Karpas-422 (cell line): ENCODE measurements around the gene TSTD1. TPM values are rescaled to one million over a fixed set of nuclear protein-coding genes. Genes with fewer than 3 reads are reported as not detected.
A peak's percentile ranks its signal among the peaks of the same experiment; 100 is the strongest.
"Not testable (repeated sequence)": the region's sequence is repeated elsewhere in the genome, so short reads cannot be mapped to it uniquely, and the experiment has no call there.

Experiments used
- DNase-seq: peaks from one replicate; pipeline ENCODE4 v3.0.0-alpha.2; 2015
- H2AFZ ChIP-seq: fragments of 200-600 bp; sonication (generic); 2 replicates; pipeline ENCODE4 v1.6.1; 2014; ENCODE audit warnings: antibody characterized with exemption, low read length, mixed read lengths
- H3K27ac ChIP-seq: fragments of 200-600 bp; sonication (generic); 2 replicates; pipeline ENCODE4 v1.5.1; 2014; ENCODE audit warnings: mild to moderate bottlenecking, low read length, moderate library complexity
- H3K27me3 ChIP-seq: fragments of 200-600 bp; sonication (generic); 2 replicates; pipeline ENCODE4 v1.6.1; 2014; ENCODE audit warnings: low read length, mixed read lengths
- H3K36me3 ChIP-seq: fragments of 200-600 bp; sonication (generic); 2 replicates; pipeline ENCODE4 v1.6.1; 2014; ENCODE audit warnings: low read length, mixed read lengths; ENCODE audit not compliant: insufficient read depth
- H3K4me1 ChIP-seq: fragments of 200-600 bp; sonication (generic); 2 replicates; pipeline ENCODE4 v1.6.1; 2014; ENCODE audit warnings: mild to moderate bottlenecking, low read length, mixed read lengths
- H3K4me2 ChIP-seq: fragments of 200-600 bp; sonication (generic); 2 replicates; pipeline ENCODE4 v1.6.1; 2014; ENCODE audit warnings: low read length, low read depth, mild to moderate bottlenecking; ENCODE audit not compliant: poor library complexity, severe bottlenecking
- H3K4me3 ChIP-seq: fragments of 200-600 bp; sonication (generic); 2 replicates; pipeline ENCODE4 v1.5.1; 2014; ENCODE audit warnings: mild to moderate bottlenecking, antibody characterized with exemption, low read length, mixed read lengths
- H3K79me2 ChIP-seq: fragments of 200-600 bp; sonication (generic); 2 replicates; pipeline ENCODE4 v1.6.1; 2014; ENCODE audit warnings: mild to moderate bottlenecking, low read length, mixed read lengths
- H3K9ac ChIP-seq: fragments of 200-600 bp; sonication (generic); 2 replicates; pipeline ENCODE4 v1.6.0; 2014; ENCODE audit warnings: low read length
- H3K9me2 ChIP-seq: fragments of 200-600 bp; sonication (generic), shearing (Covaris generic); replicated peaks from 2 replicates; pipeline ENCODE4 v1.6.0; 2014; ENCODE audit warnings: mild to moderate bottlenecking, low read length, moderate library complexity; ENCODE audit not compliant: insufficient read depth
- H3K9me3 ChIP-seq: fragments of 300-700, 200-600 bp; sonication (generic); 2 replicates; pipeline ENCODE4 v1.6.1; 2014; ENCODE audit warnings: low read length, mixed read lengths
- H4K20me1 ChIP-seq: fragments of 200-600 bp; sonication (generic); 2 replicates; pipeline ENCODE4 v1.6.1; 2014; ENCODE audit warnings: mild to moderate bottlenecking, antibody characterized with exemption, low read length, low read depth; ENCODE audit not compliant: insufficient read depth
- small RNA-seq: library from RNA; depleted of rRNA; stranded (forward); fragments of <200 nt; gene quantifications from one replicate; pipeline ENCODE3, GENCODE V24; 2014
- total RNA-seq: library from RNA; depleted of rRNA; stranded (reverse); fragments of >200 nt; shearing (Covaris generic); gene quantifications from 2 replicates; pipeline ENCODE4 v1.2.3, GENCODE V29; 2014; ENCODE audit warnings: low replicate concordance; rRNA removed

The TSTD1 gene
- total RNA-seq, 1 experiment from 2014 or later, result 16.0 TPM

- no peak overlapping the region for H3K9ac ChIP-seq
- no peak for DNase-seq
- no peak overlapping the region for H3K4me3 ChIP-seq
- H3K9me2 ChIP-seq, result no peaks in the 10 kb centered on the region
- no peaks in the 10 kb centered on the region for H3K36me3 ChIP-seq
- no peaks in the 10 kb centered on the region for H4K20me1 ChIP-seq
- no peak overlapping the region for H3K4me2 ChIP-seq
- no peaks in the 10 kb centered on the region for H3K9me3 ChIP-seq
- no peaks in the 10 kb centered on the region for H3K79me2 ChIP-seq
- H3K27ac ChIP-seq, result no peak overlapping the region
- no peaks in the 10 kb centered on the region for H3K27me3 ChIP-seq
- no peaks in the 10 kb centered on the region for H3K4me1 ChIP-seq
- H2AFZ ChIP-seq, result no peak overlapping the region
These were observed 37.9 kb downstream of the TSTD1 start for GRCh38 chr1:161000736-161001480.

- Histone ChIP-seq H3K9me2 (no peaks in the 10 kb centered on the region), H3K27me3 (no peaks in the 10 kb centered on the region), H3K27ac (no peak overlapping the region), H3K79me2 (no peaks in the 10 kb centered on the region), H3K4me2 (no peak overlapping the region), H3K9ac (no peak overlapping the region), H3K4me3 (no peak overlapping the region), H3K4me1 (no peaks in the 10 kb centered on the region), H2AFZ (no peak overlapping the region), H4K20me1 (no peaks in the 10 kb centered on the region), H3K36me3 (no peaks in the 10 kb centered on the region), H3K9me3 (no peaks in the 10 kb centered on the region)
- no peak for DNase-seq
These were observed 39.4 kb downstream of the TSTD1 start for GRCh38 chr1:160999376-160999775.

- H3K9ac ChIP-seq, result no peak overlapping the region
- no peaks in the 10 kb centered on the region for H3K79me2 ChIP-seq
- H3K9me2 ChIP-seq, result no peaks in the 10 kb centered on the region
- no peaks in the 10 kb centered on the region for H3K9me3 ChIP-seq
- H3K4me1 ChIP-seq, result no peaks in the 10 kb centered on the region
- no peak overlapping the region for H3K4me3 ChIP-seq
- no peaks in the 10 kb centered on the region for H3K36me3 ChIP-seq
- H3K27me3 ChIP-seq, result no peaks in the 10 kb centered on the region
- H3K4me2 ChIP-seq, result no peak overlapping the region
- no peaks in the 10 kb centered on the region for H4K20me1 ChIP-seq
- H2AFZ ChIP-seq, result peak overlapping the region; percentile 55; the same call in 1 of the 2 replicates
- no peak overlapping the region for H3K27ac ChIP-seq
- DNase-seq, result peak; percentile 82
These were observed 41.3 kb downstream of the TSTD1 start for GRCh38 chr1:160997323-160998038.

GRCh38 chr1:160996178-160996577 lies 42.6 kb downstream of the TSTD1 start:
- Histone ChIP-seq H2AFZ (no peak overlapping the region), H3K27me3 (no peaks in the 10 kb centered on the region), H3K9me2 (no peaks in the 10 kb centered on the region), H3K4me3 (no peak overlapping the region), H3K4me2 (no peak overlapping the region), H3K9ac (no peak overlapping the region), H4K20me1 (no peaks in the 10 kb centered on the region), H3K79me2 (no peaks in the 10 kb centered on the region), H3K9me3 (no peaks in the 10 kb centered on the region), H3K27ac (no peak overlapping the region), H3K4me1 (no peaks in the 10 kb centered on the region), H3K36me3 (no peaks in the 10 kb centered on the region)
- DNase-seq, result no peak

- H3K4me3 ChIP-seq, result no peak overlapping the region
- H3K27ac ChIP-seq, result no peak overlapping the region
- no peak overlapping the region for H3K9ac ChIP-seq
- H3K4me1 ChIP-seq, result 0 out of 2 replicates have a peak, but pooled peaks cover 2% of the 10 kb centered on the region
- no peaks in the 10 kb centered on the region for H3K9me3 ChIP-seq
- DNase-seq, result peak; percentile 53
- H3K4me2 ChIP-seq, result no peak overlapping the region
- no peaks in the 10 kb centered on the region for H3K36me3 ChIP-seq
- H3K9me2 ChIP-seq, result no peaks in the 10 kb centered on the region
- no peak overlapping the region for H2AFZ ChIP-seq
- no peaks in the 10 kb centered on the region for H3K27me3 ChIP-seq
- no peaks in the 10 kb centered on the region for H3K79me2 ChIP-seq
- no peaks in the 10 kb centered on the region for H4K20me1 ChIP-seq
These were observed 45.1 kb downstream of the TSTD1 start for GRCh38 chr1:160993544-160994193.

- not testable (repeated sequence) for H3K9me3 ChIP-seq, H4K20me1 ChIP-seq, H3K27ac ChIP-seq, H3K79me2 ChIP-seq, H3K9ac ChIP-seq, H3K4me1 ChIP-seq, H3K4me2 ChIP-seq, H3K27me3 ChIP-seq, H3K36me3 ChIP-seq, DNase-seq, H3K4me3 ChIP-seq, H3K9me2 ChIP-seq, H2AFZ ChIP-seq
These were observed 46.7 kb downstream of the TSTD1 start for GRCh38 chr1:160992036-160992435.

Small RNA genes within 50 kb of the gene (small RNA-seq; reads per million reads assigned to genes)
- gene AL591806.2, result not detected

Other genes starting within 250 kb of the TSTD1 start
- gene LY9, start 242.8 kb downstream of the TSTD1 start, total RNA-seq, result 1.6 and 1.7 TPM in 2 replicates
- not detected in 2 replicates for gene CD244, start 176.1 kb downstream of the TSTD1 start, total RNA-seq
- gene ITLN1, start 153.8 kb downstream of the TSTD1 start, total RNA-seq, result not detected in 2 replicates
- not detected in 2 replicates for gene ITLN2, start 84.2 kb downstream of the TSTD1 start, total RNA-seq
- 0.36 and 6.5 TPM in 2 replicates for gene F11R, start 17.8 kb downstream of the TSTD1 start, total RNA-seq
- 61.2 and 111 TPM in 2 replicates for gene USF1, start 7.0 kb upstream of the TSTD1 start, total RNA-seq
- gene ARHGAP30, start 30.9 kb upstream of the TSTD1 start, total RNA-seq, result 36.5 and 59.6 TPM in 2 replicates
- not detected in 2 replicates for gene NECTIN4, start 50.6 kb upstream of the TSTD1 start, total RNA-seq
- 6.1 and 11.0 TPM in 2 replicates for gene KLHDC9, start 59.4 kb upstream of the TSTD1 start, total RNA-seq
- 34.1 and 71.0 TPM in 2 replicates for gene PFDN2, start 79.1 kb upstream of the TSTD1 start, total RNA-seq
- 41.5 and 44.0 TPM in 2 replicates for gene NIT1, start 79.1 kb upstream of the TSTD1 start, total RNA-seq
- gene DEDD, start 93.7 kb upstream of the TSTD1 start, total RNA-seq, result 24.2 and 25.6 TPM in 2 replicates
- gene UFC1, start 115.0 kb upstream of the TSTD1 start, total RNA-seq, result 72.5 and 100.0 TPM in 2 replicates
- gene USP21, start 120.5 kb upstream of the TSTD1 start, total RNA-seq, result 21.9 and 43.9 TPM in 2 replicates
- gene PPOX, start 127.5 kb upstream of the TSTD1 start, total RNA-seq, result 37.0 and 60.8 TPM in 2 replicates
- 34.9 and 54.7 TPM in 2 replicates for gene B4GALT3, start 138.5 kb upstream of the TSTD1 start, total RNA-seq
- gene ADAMTS4, start 160.1 kb upstream of the TSTD1 start, total RNA-seq, result 0.15 TPM in 1 of 2 replicates, not detected in the other
- gene NDUFS2, start 163.4 kb upstream of the TSTD1 start, total RNA-seq, result 134 and 167 TPM in 2 replicates
- gene FCER1G, start 176.3 kb upstream of the TSTD1 start, total RNA-seq, result not detected in 2 replicates
- not detected in 2 replicates for gene APOA2, start 184.7 kb upstream of the TSTD1 start, total RNA-seq
- 9.5 and 12.6 TPM in 2 replicates for gene TOMM40L, start 187.1 kb upstream of the TSTD1 start, total RNA-seq
- gene NR1I3, start 199.2 kb upstream of the TSTD1 start, total RNA-seq, result not detected in 2 replicates
- 0.14 TPM in 1 of 2 replicates, not detected in the other for gene PCP4L1, start 219.8 kb upstream of the TSTD1 start, total RNA-seq